T-helper 2 cell treated with Interferon-gamma antibody and Interleukin-4, amounts not matched to agents 100 ng/mL and 5 ng/mL, for 36 hours (primary cell): ENCODE data around the gene SIDT2. TPM values are rescaled to one million over a fixed set of nuclear protein-coding genes. Genes with fewer than 3 reads are reported as not detected.

ENCODE experiments used
- intact Hi-C: fragments of 100-400 bp; cut with micrococcal nuclease; formaldehyde crosslinking; loops from one replicate; pipeline ENCODE4 v1.15.1; 2023
- total RNA-seq: library from RNA; stranded (reverse); gene quantifications from 2 replicates; pipeline ENCODE4 v1.2.3, GENCODE V29; 2022

Gene SIDT2
- total RNA-seq, 1 donor from 2014 or later, result 23.5 TPM

GRCh38 chr11:117220568-117220967, 42.0 kb downstream of the SIDT2 start:
- intact Hi-C loops, result no loop called here

GRCh38 chr11:117220999-117221774, 42.6 kb downstream of the SIDT2 start:
- intact Hi-C loops, result no loop called here

- intact Hi-C loops, result no loop called here
Measured at GRCh38 chr11:117221775-117222517, 43.4 kb downstream of the SIDT2 start.

GRCh38 chr11:117222991-117223740, 44.6 kb downstream of the SIDT2 start:
- intact Hi-C loops, result no loop called here

GRCh38 chr11:117223741-117224689, 45.5 kb downstream of the SIDT2 start:
- intact Hi-C loops, result no loop called here

GRCh38 chr11:117225553-117226170, 47.1 kb downstream of the SIDT2 start:
- intact Hi-C loops, result loop anchor here (1.0 kb wide), 3 partner anchors 44 to 345 kb away; no protein-coding TSS in a partner anchor

- intact Hi-C loops, result loop anchor here (1.0 kb wide), 3 partner anchors 45 to 346 kb away; no protein-coding TSS in a partner anchor
Measured at GRCh38 chr11:117226388-117227385, 48.1 kb downstream of the SIDT2 start.

- intact Hi-C loops, result no loop called here
Measured at GRCh38 chr11:117228091-117228490, 49.5 kb downstream of the SIDT2 start.

- intact Hi-C loops, result no loop called here
Measured at GRCh38 chr11:117229411-117229810, 50.9 kb downstream of the SIDT2 start.

GRCh38 chr11:117229931-117230285, 51.4 kb downstream of the SIDT2 start:
- intact Hi-C loops, result loop anchor here (1.0 to 5.0 kb wide), 5 partner anchors 52 to 577 kb away; partner anchors contain the start of genes BUD13, SIDT2 and ZPR1

- intact Hi-C loops, result loop anchor here (1.0 to 5.0 kb wide), 5 partner anchors 52 to 577 kb away; partner anchors contain the start of genes BUD13, SIDT2 and ZPR1
Measured at GRCh38 chr11:117230286-117230961, 51.9 kb downstream of the SIDT2 start.

- intact Hi-C loops, result loop anchor here (1.0 to 5.0 kb wide), 5 partner anchors 53 to 576 kb away; partner anchors contain the start of genes BUD13, SIDT2 and ZPR1
Measured at GRCh38 chr11:117230999-117231841, 52.7 kb downstream of the SIDT2 start.

GRCh38 chr11:117231842-117232091, 53.2 kb downstream of the SIDT2 start, which contains the start of gene PCSK7:
TSS of gene PCSK7 (minus strand) at chr11:117232073. CDS start at chr11:117229844, 2,229 bp downstream.
- intact Hi-C loops, result loop anchor here (1.0 to 5.0 kb wide), 6 partner anchors 87 to 576 kb away; partner anchors contain the start of genes BUD13, CEP164, PAFAH1B2 and ZPR1

GRCh38 chr11:117232092-117232878, 53.7 kb downstream of the SIDT2 start, which contains the start of gene RNF214:
TSS of gene RNF214 (plus strand) at chr11:117232671. CDS start at chr11:117234273, 1,602 bp downstream.
- intact Hi-C loops, result loop anchor here (1.0 to 5.0 kb wide), 5 partner anchors 87 to 575 kb away; partner anchors contain the start of genes BUD13, CEP164, PAFAH1B2 and ZPR1

- intact Hi-C loops, result loop anchor here (1.0 to 5.0 kb wide), 5 partner anchors 88 to 574 kb away; partner anchors contain the start of genes BUD13, CEP164, PAFAH1B2 and ZPR1
Measured at GRCh38 chr11:117232911-117233409, 54.4 kb downstream of the SIDT2 start.

- intact Hi-C loops, result no loop called here
Measured at GRCh38 chr11:117238221-117238620, 59.7 kb downstream of the SIDT2 start.
